Measurements from ENCODE around the gene RAB3A. TPM values are rescaled to one million over a fixed set of nuclear protein-coding genes. Genes with fewer than 3 reads are reported as not detected.

The RAB3A gene
- total RNA-seq, 1 experiment from 2014 or later = 4.0 TPM

- Histone ChIP-seq H4K20me1 (ENCODE audit: insufficient read depth) (no peaks in the 10 kb centered on the region), H3K4me2 (no peak overlapping the region), H3K27ac (no peak overlapping the region), H3K9me3 (ENCODE audit: insufficient read depth, low read depth) (no peaks in the 10 kb centered on the region), H3K4me1 (replicated peaks; ENCODE audit: insufficient read depth) (peaks cover 7% of the 10 kb centered on the region), H3F3A (ENCODE audit: insufficient read depth, low read depth) (peaks cover 26% of the 10 kb centered on the region; the same call in 1 of the 2 replicates), H3K4me3 (no peak overlapping the region), H2AFZ (no peak overlapping the region), H3K9me2 (ENCODE audit: insufficient read depth) (no peaks in the 10 kb centered on the region), H3K79me2 (ENCODE audit: low read depth) (no peaks in the 10 kb centered on the region), H3K27me3 (ENCODE audit: insufficient read depth, low read depth) (no peaks in the 10 kb centered on the region), H3K36me3 (ENCODE audit: low read depth) (no peaks in the 10 kb centered on the region)
- peak in 1 of 2 experiments; percentile 30 for DNase-seq
- POLR2A ChIA-PET (ENCODE audit: unreplicated experiment) = interaction anchor here (0.6 kb wide), 2 partner anchors 144 to 177 kb away, joined by 3 read pairs; partner anchors contain the start of gene GDF15
- intact Hi-C loops (cut with micrococcal nuclease; ENCODE audit: unreplicated experiment) = loop anchor here (1.0 kb wide), 1 partner anchor 44 kb away; no protein-coding TSS in a partner anchor
- TF ChIP-seq CTCF (conservative IDR thresholded peaks at IDR 0.05) (peak; percentile 84), EZH2 (IDR thresholded peaks at IDR 0.05; ENCODE audit: low read depth) (no peak)
- BruUV-seq (replicated peaks) = no TSS peak
- CTCF ChIA-PET = interaction anchor here (0.5 to 1.4 kb wide), 13 partner anchors 14 to 779 kb away, joined by 3 to 19 read pairs (median 6); partner anchors contain the start of gene PGPEP1
Measured at GRCh38 chr19:18208098-18208951, 4.5 kb upstream of the RAB3A start.

GRCh38 chr19:18206018-18206417 lies 2.2 kb upstream of the RAB3A start:
- CTCF ChIA-PET = no interaction called here
- intact Hi-C loops (cut with micrococcal nuclease; ENCODE audit: unreplicated experiment) = no loop called here
- BruUV-seq (replicated peaks) = no TSS peak

More at GRCh38 chr19:18206018-18206417, 2.2 kb upstream of the RAB3A start:
- Histone ChIP-seq H3K27me3 (ENCODE audit: insufficient read depth, low read depth) (no peaks in the 10 kb centered on the region), H3K36me3 (ENCODE audit: low read depth) (no peaks in the 10 kb centered on the region), H3K9me2 (ENCODE audit: insufficient read depth) (no peaks in the 10 kb centered on the region), H3F3A (ENCODE audit: insufficient read depth, low read depth) (peaks cover 24% of the 10 kb centered on the region; the same call in 1 of the 2 replicates), H3K4me3 (no peak overlapping the region), H3K4me2 (peak overlapping the region; percentile 83; the same call in 1 of the 2 replicates), H4K20me1 (ENCODE audit: insufficient read depth) (no peaks in the 10 kb centered on the region), H3K9me3 (ENCODE audit: insufficient read depth, low read depth) (no peaks in the 10 kb centered on the region), H2AFZ (no peak overlapping the region), H3K4me1 (replicated peaks; ENCODE audit: insufficient read depth) (peaks cover 13% of the 10 kb centered on the region), H3K79me2 (ENCODE audit: low read depth) (no peaks in the 10 kb centered on the region), H3K27ac (no peak overlapping the region)
- POLR2A ChIA-PET (ENCODE audit: unreplicated experiment) = no interaction called here
- DNase-seq = no peak
- TF ChIP-seq EZH2 (IDR thresholded peaks at IDR 0.05; ENCODE audit: low read depth) (no peak), CTCF (conservative IDR thresholded peaks at IDR 0.05) (no peak)
